ENCODE measurements around the gene WDR43. TPM values are rescaled to one million over a fixed set of nuclear protein-coding genes. Genes with fewer than 3 reads are reported as not detected.
A peak's percentile ranks its signal among the peaks of the same experiment; 100 is the strongest.

The WDR43 gene
- total and polyA plus RNA-seq, 9 of the 15 experiments (the other 6 are each of a cell fraction or from before 2014, with no cell fraction given): 34.6 to 197 (median 105) TPM

- TF ChIP-seq, protein P1, sequence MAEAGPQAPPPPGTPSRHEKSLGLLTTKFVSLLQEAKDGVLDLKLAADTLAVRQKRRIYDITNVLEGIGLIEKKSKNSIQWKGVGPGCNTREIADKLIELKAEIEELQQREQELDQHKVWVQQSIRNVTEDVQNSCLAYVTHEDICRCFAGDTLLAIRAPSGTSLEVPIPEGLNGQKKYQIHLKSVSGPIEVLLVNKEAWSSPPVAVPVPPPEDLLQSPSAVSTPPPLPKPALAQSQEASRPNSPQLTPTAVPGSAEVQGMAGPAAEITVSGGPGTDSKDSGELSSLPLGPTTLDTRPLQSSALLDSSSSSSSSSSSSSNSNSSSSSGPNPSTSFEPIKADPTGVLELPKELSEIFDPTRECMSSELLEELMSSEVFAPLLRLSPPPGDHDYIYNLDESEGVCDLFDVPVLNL (CRISPR knock-in tag; IDR thresholded peaks at IDR 0.05; ENCODE audit: low read depth): no peak; the same call in 1 of the 2 replicates
- no peak for TF ChIP-seq HIVEP1 (CRISPR knock-in tag; IDR thresholded peaks at IDR 0.05)
- TF ChIP-seq TARDBP (IDR thresholded peaks at IDR 0.05): no peak; the same call in 1 of the 2 replicates
- no peak for TF ChIP-seq BRD9 (IDR thresholded peaks at IDR 0.05; ENCODE audit: low read depth, partially characterized antibody)
- TF ChIP-seq ZNF589 (CRISPR knock-in tag; IDR thresholded peaks at IDR 0.05; ENCODE audit: low read depth): no peak
- TF ChIP-seq NCOA6 (IDR thresholded peaks at IDR 0.05): no peak
- no peak for TF ChIP-seq BCL6 (CRISPR knock-in tag; IDR thresholded peaks at IDR 0.05)
- TF ChIP-seq MITF (IDR thresholded peaks at IDR 0.05): no peak
- TF ChIP-seq, protein P2, sequence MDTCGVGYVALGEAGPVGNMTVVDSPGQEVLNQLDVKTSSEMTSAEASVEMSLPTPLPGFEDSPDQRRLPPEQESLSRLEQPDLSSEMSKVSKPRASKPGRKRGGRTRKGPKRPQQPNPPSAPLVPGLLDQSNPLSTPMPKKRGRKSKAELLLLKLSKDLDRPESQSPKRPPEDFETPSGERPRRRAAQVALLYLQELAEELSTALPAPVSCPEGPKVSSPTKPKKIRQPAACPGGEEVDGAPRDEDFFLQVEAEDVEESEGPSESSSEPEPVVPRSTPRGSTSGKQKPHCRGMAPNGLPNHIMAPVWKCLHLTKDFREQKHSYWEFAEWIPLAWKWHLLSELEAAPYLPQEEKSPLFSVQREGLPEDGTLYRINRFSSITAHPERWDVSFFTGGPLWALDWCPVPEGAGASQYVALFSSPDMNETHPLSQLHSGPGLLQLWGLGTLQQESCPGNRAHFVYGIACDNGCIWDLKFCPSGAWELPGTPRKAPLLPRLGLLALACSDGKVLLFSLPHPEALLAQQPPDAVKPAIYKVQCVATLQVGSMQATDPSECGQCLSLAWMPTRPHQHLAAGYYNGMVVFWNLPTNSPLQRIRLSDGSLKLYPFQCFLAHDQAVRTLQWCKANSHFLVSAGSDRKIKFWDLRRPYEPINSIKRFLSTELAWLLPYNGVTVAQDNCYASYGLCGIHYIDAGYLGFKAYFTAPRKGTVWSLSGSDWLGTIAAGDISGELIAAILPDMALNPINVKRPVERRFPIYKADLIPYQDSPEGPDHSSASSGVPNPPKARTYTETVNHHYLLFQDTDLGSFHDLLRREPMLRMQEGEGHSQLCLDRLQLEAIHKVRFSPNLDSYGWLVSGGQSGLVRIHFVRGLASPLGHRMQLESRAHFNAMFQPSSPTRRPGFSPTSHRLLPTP (IDR thresholded peaks at IDR 0.05; ENCODE audit: borderline replicate concordance, extremely low read depth, insufficient read length): no peak
- no peak for TF ChIP-seq ZBTB8A (IDR thresholded peaks at IDR 0.05; ENCODE audit: partially characterized antibody)
- no peak for TF ChIP-seq XRCC4 (IDR thresholded peaks at IDR 0.05; ENCODE audit: extremely low read depth, insufficient read depth, insufficient read length)
- TF ChIP-seq, protein P3, sequence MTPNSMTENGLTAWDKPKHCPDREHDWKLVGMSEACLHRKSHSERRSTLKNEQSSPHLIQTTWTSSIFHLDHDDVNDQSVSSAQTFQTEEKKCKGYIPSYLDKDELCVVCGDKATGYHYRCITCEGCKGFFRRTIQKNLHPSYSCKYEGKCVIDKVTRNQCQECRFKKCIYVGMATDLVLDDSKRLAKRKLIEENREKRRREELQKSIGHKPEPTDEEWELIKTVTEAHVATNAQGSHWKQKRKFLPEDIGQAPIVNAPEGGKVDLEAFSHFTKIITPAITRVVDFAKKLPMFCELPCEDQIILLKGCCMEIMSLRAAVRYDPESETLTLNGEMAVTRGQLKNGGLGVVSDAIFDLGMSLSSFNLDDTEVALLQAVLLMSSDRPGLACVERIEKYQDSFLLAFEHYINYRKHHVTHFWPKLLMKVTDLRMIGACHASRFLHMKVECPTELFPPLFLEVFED (CRISPR knock-in tag; conservative IDR thresholded peaks at IDR 0.05): no peak
- no peak for TF ChIP-seq HBP1 (CRISPR knock-in tag; IDR thresholded peaks at IDR 0.05)
- TF ChIP-seq ZNF696 (CRISPR knock-in tag; conservative IDR thresholded peaks at IDR 0.05): no peak
- peak; percentile 53 for TF ChIP-seq NR2C2 (CRISPR knock-in tag; IDR thresholded peaks at IDR 0.05)
- peak; percentile 92 for TF ChIP-seq NR2C2 (tag; IDR thresholded peaks at IDR 0.05)
These were observed at the start of gene WDR43 (continued) for GRCh38 chr2:28894470-28895188.
